ENCODE measurements around the gene EPS15. TPM values are rescaled to one million over a fixed set of nuclear protein-coding genes. Genes with fewer than 3 reads are reported as not detected.

Gene EPS15
- total RNA-seq, 1 donor from 2014 or later, result 66.1 TPM

GRCh38 chr1:51316113-51316845 is 202.8 kb downstream of the EPS15 start:
- ATAC-seq (no peak), DNase-seq (ENCODE audit: missing footprints) (no peak)
- intact Hi-C loops (cut with DNase I), result no loop called here

- intact Hi-C loops (cut with DNase I), result no loop called here
- no peak for ATAC-seq
- DNase-seq (ENCODE audit: missing footprints), result no peak
Observed at GRCh38 chr1:51314974-51315373, 204.1 kb downstream of the EPS15 start.

GRCh38 chr1:51313961-51314777 is 204.9 kb downstream of the EPS15 start:
- DNase-seq (ENCODE audit: missing footprints), result no peak
- ATAC-seq, result no peak
- intact Hi-C loops (cut with DNase I), result no loop called here

- DNase-seq (ENCODE audit: missing footprints), result no peak
- intact Hi-C loops (cut with DNase I), result no loop called here
- ATAC-seq, result no peak
Observed at GRCh38 chr1:51313268-51313852, 205.7 kb downstream of the EPS15 start.

GRCh38 chr1:51312718-51313117 is 206.3 kb downstream of the EPS15 start:
- intact Hi-C loops (cut with DNase I), result no loop called here
- ATAC-seq, result no peak
- no peak for DNase-seq (ENCODE audit: missing footprints)

- ATAC-seq (no peak), DNase-seq (ENCODE audit: missing footprints) (no peak)
- intact Hi-C loops (cut with DNase I), result no loop called here
Observed at GRCh38 chr1:51311826-51312225, 207.2 kb downstream of the EPS15 start.

GRCh38 chr1:51310871-51311613 is 208.0 kb downstream of the EPS15 start:
- DNase-seq (ENCODE audit: missing footprints) (no peak), ATAC-seq (no peak)
- intact Hi-C loops (cut with DNase I), result no loop called here

GRCh38 chr1:51309291-51309690 is 209.8 kb downstream of the EPS15 start:
- DNase-seq (ENCODE audit: missing footprints) (no peak), ATAC-seq (no peak)
- intact Hi-C loops (cut with DNase I), result no loop called here

- no peak for ATAC-seq
- no peak for DNase-seq (ENCODE audit: missing footprints)
- intact Hi-C loops (cut with DNase I), result no loop called here
Observed at GRCh38 chr1:51308636-51309035, 210.4 kb downstream of the EPS15 start.

- intact Hi-C loops (cut with DNase I), result no loop called here
- no peak for DNase-seq (ENCODE audit: missing footprints)
- ATAC-seq, result no peak
Observed at GRCh38 chr1:51306950-51307349, 212.1 kb downstream of the EPS15 start.

- DNase-seq (ENCODE audit: missing footprints) (no peak), ATAC-seq (no peak)
- intact Hi-C loops (cut with DNase I), result no loop called here
Observed at GRCh38 chr1:51305371-51305823, 213.7 kb downstream of the EPS15 start.

GRCh38 chr1:51304360-51304759 is 214.7 kb downstream of the EPS15 start:
- no peak for DNase-seq (ENCODE audit: missing footprints)
- ATAC-seq, result no peak
- intact Hi-C loops (cut with DNase I), result no loop called here

Other genes with a start within 250 kb of the EPS15 start
- gene TTC39A, start 188.7 kb downstream of the EPS15 start, total RNA-seq, result 22.7 TPM
- gene OSBPL9, start 97.8 kb upstream of the EPS15 start, total RNA-seq, result 45.1 TPM